ENCODE results near the gene GOLGA3.
"Not testable (repeated sequence)": the region's sequence is repeated elsewhere in the genome, so short reads cannot be mapped to it uniquely, and the experiment has no call there.

The GOLGA3 gene

GRCh38 chr12:132814232-132814631, 14.4 kb downstream of the GOLGA3 start:
- DNase-seq, result no peak

GRCh38 chr12:132813443-132813842, 15.2 kb downstream of the GOLGA3 start:
- no peak for DNase-seq

GRCh38 chr12:132812631-132813305, 15.9 kb downstream of the GOLGA3 start:
- DNase-seq, result peak; percentile 16

GRCh38 chr12:132809391-132809790, 19.3 kb downstream of the GOLGA3 start:
- peak; percentile 21 for DNase-seq

- DNase-seq, result no peak
Observed at GRCh38 chr12:132807295-132808092, 21.2 kb downstream of the GOLGA3 start.

GRCh38 chr12:132806857-132807256, 21.8 kb downstream of the GOLGA3 start:
- no peak for DNase-seq

GRCh38 chr12:132804426-132804861, 24.2 kb downstream of the GOLGA3 start:
- no peak for DNase-seq

- DNase-seq, result no peak
Observed at GRCh38 chr12:132803888-132804287, 24.8 kb downstream of the GOLGA3 start.

GRCh38 chr12:132803125-132803524, 25.5 kb downstream of the GOLGA3 start:
- DNase-seq, result no peak

GRCh38 chr12:132801741-132802140, 26.9 kb downstream of the GOLGA3 start:
- DNase-seq, result no peak

- DNase-seq, result no peak
Observed at GRCh38 chr12:132798836-132799235, 29.8 kb downstream of the GOLGA3 start.

GRCh38 chr12:132797820-132798570, 30.7 kb downstream of the GOLGA3 start:
- no peak for DNase-seq

- no peak for DNase-seq
Observed at GRCh38 chr12:132795847-132796246, 32.8 kb downstream of the GOLGA3 start.

- DNase-seq, result not testable (repeated sequence)
Observed at GRCh38 chr12:132791940-132792339, 36.7 kb downstream of the GOLGA3 start.

- no peak for DNase-seq
Observed at GRCh38 chr12:132789099-132789471, 39.6 kb downstream of the GOLGA3 start.

- no peak for DNase-seq
Observed at GRCh38 chr12:132788375-132789098, 40.1 kb downstream of the GOLGA3 start.

- no peak for DNase-seq
Observed at GRCh38 chr12:132787877-132788276, 40.8 kb downstream of the GOLGA3 start.

- no peak for DNase-seq
Observed at GRCh38 chr12:132786192-132786591, 42.5 kb downstream of the GOLGA3 start.

GRCh38 chr12:132784580-132784979, 44.1 kb downstream of the GOLGA3 start:
- no peak for DNase-seq

GRCh38 chr12:132783917-132784531, 44.6 kb downstream of the GOLGA3 start:
- no peak for DNase-seq

- no peak for DNase-seq
Observed at GRCh38 chr12:132781938-132782337, 46.7 kb downstream of the GOLGA3 start.

- DNase-seq, result no peak
Observed at GRCh38 chr12:132779781-132780353, 48.8 kb downstream of the GOLGA3 start.
